H1 (cell line): Measurements from ENCODE around the gene CDC14B.

ENCODE experiments used
- CHD1 ChIP-seq: IDR thresholded peaks from 2 replicates; pipeline ENCODE4 v1.6.1; 2012; ENCODE audit warnings: low read depth, low read length, improper control_type of control experiment
- CTCF ChIP-seq, 3 experiments: IDR thresholded peaks; 1 replicate in 2 of 3; 2 replicates in 1 of 3; pipeline versions ENCODE4 v1.5.1 to v1.6.1; 2011; ENCODE audit warnings: low read length in 3 of 3, mild to moderate bottlenecking in 3 of 3, inconsistent platforms in 2 of 3, low read depth in 1 of 3, moderate library complexity in 1 of 3; ENCODE audit not compliant: insufficient read depth in 1 of 3; ENCODE audit errors: control extremely low read depth in 1 of 3
- POLR2AphosphoS5 ChIP-seq: IDR thresholded peaks from 2 replicates; pipeline ENCODE4 v1.6.1; 2011; ENCODE audit warnings: low read depth, low read length
- TAF1 ChIP-seq: IDR thresholded peaks from 2 replicates; pipeline ENCODE4 v1.6.1; 2011; ENCODE audit warnings: mild to moderate bottlenecking, low read depth, low read length
- TCF12 ChIP-seq: IDR thresholded peaks from 2 replicates; pipeline ENCODE4 v1.6.1; 2011; ENCODE audit warnings: low read depth, mild to moderate bottlenecking, low read length

DNA sequence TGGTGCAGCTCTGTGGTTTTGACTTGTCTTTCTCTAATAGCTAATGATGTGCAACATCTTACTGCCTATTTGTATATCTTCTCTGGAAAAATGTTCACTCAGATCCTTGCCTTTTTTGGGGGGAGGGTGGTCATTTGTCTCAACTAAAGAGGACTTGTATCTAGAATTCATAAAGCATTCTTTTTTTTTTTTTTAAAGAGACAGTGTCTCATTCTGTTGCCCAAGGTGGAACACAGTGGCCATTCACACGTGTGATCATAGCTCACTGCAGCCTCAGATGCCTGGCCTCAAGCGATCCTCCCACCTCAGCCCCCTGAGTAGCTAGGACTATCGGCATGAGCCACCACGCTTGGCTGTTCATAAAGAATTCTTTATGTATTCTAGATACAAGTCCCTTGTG, 136.4 kb downstream of the CDC14B start:
- TF ChIP-seq TCF12 = no peak
- no peak for TF ChIP-seq CHD1
- TF ChIP-seq POLR2AphosphoS5 = no peak
- no peak for TF ChIP-seq CTCF (IDR thresholded peaks at IDR 0.05; ENCODE audit: control extremely low read depth in 1 of 3, insufficient read depth in 1 of 3, low read depth in 1 of 3, low read length in 3 of 3)
- TF ChIP-seq TAF1 = no peak
